Peyer's patch (tissue), 4 donors: ENCODE data around the gene SLC16A1. TPM values are rescaled to one million over a fixed set of nuclear protein-coding genes. Genes with fewer than 3 reads are reported as not detected.

Experiments used
- DNase-seq, 3 donors: peaks; one replicate each; pipeline ENCODE4 v3.0.0-alpha.2; 2017 to 2019
- H3K27ac ChIP-seq, 4 donors: fragments of 200-600 bp; sonication (generic); one replicate each; pipeline ENCODE4 v1.5.1; 2016 to 2019
- H3K27me3 ChIP-seq, 2 donors: fragments of 200-600 bp; sonication (generic); one replicate each; pipeline ENCODE4 v1.5.1; 2019
- H3K36me3 ChIP-seq, 3 donors: fragments of 200-600 bp; sonication (generic); one replicate each; pipeline ENCODE4 v1.5.1; 2016 to 2019
- H3K4me1 ChIP-seq, 4 donors: fragments of 200-600 bp; sonication (generic); one replicate each; pipeline ENCODE4 v1.5.1; 2016 to 2019
- H3K4me3 ChIP-seq, 4 donors: fragments of 200-600 bp; sonication (generic); 1 replicate in 3 of 4; 2 replicates in 1 of 4; pipeline ENCODE4 v1.5.1; 2016 to 2019; ENCODE audit warnings: mild to moderate bottlenecking in 1 of 4
- H3K9me3 ChIP-seq, 4 donors: fragments of 200-600 bp; sonication (generic); one replicate each; pipeline ENCODE4 v1.5.1; 2016 to 2019; ENCODE audit warnings: mild to moderate bottlenecking in 1 of 4
- CTCF ChIP-seq, 6 experiments: fragments of 450-650 bp in 4 of 6; fragments of 200-600 bp in 2 of 6; sonication (generic) in 1 of 6; IDR thresholded peaks; one replicate each; pipeline ENCODE4 v1.5.1; 2017 to 2019; ENCODE audit warnings: antibody characterized with exemption in 6 of 6, mild to moderate bottlenecking in 3 of 6, moderate library complexity in 1 of 6
- POLR2A ChIP-seq, 2 donors: fragments of 450-650 bp; IDR thresholded peaks; one replicate each; pipeline ENCODE4 v1.5.1; 2017; ENCODE audit warnings: antibody characterized with exemption in 2 of 2, mild to moderate bottlenecking in 2 of 2, moderate library complexity in 2 of 2
- total RNA-seq, 4 donors: library from RNA; depleted of rRNA; stranded (reverse); fragments of >200 nt; gene quantifications; one replicate each; pipeline ENCODE4 v1.1.0, GENCODE V29; 2016

SLC16A1 gene
- total RNA-seq, 4 donors from 2014 or later: 2.5 to 33.1 (median 14.0) TPM

GRCh38 chr1:112975336-112975735 is 19.3 kb upstream of the SLC16A1 start:
- Histone ChIP-seq H3K9me3 (no peaks in the 10 kb centered on the region), H3K36me3 (no peaks in the 10 kb centered on the region), H3K4me1 (no peaks in the 10 kb centered on the region), H3K27ac (no peak overlapping the region), H3K27me3 (no peaks in the 10 kb centered on the region), H3K4me3 (no peak overlapping the region)
- DNase-seq: no peak
- TF ChIP-seq CTCF (IDR thresholded peaks at IDR 0.05) (no peak), POLR2A (IDR thresholded peaks at IDR 0.05) (no peak)

GRCh38 chr1:112974646-112975045 is 18.6 kb upstream of the SLC16A1 start:
- no peaks in the 10 kb centered on the region for H3K4me1 ChIP-seq
- no peak overlapping the region for H3K27ac ChIP-seq
- no peaks in the 10 kb centered on the region for H3K9me3 ChIP-seq
- no peak for TF ChIP-seq CTCF (IDR thresholded peaks at IDR 0.05)
- TF ChIP-seq POLR2A (IDR thresholded peaks at IDR 0.05): no peak
- no peak overlapping the region for H3K4me3 ChIP-seq
- H3K36me3 ChIP-seq: no peaks in the 10 kb centered on the region
- no peaks in the 10 kb centered on the region for H3K27me3 ChIP-seq
- no peak for DNase-seq

GRCh38 chr1:112973788-112974187 is 17.8 kb upstream of the SLC16A1 start:
- TF ChIP-seq CTCF (IDR thresholded peaks at IDR 0.05): no peak
- no peak for TF ChIP-seq POLR2A (IDR thresholded peaks at IDR 0.05)
- Histone ChIP-seq H3K36me3 (no peaks in the 10 kb centered on the region), H3K4me3 (no peak overlapping the region), H3K4me1 (no peaks in the 10 kb centered on the region), H3K27ac (no peak overlapping the region), H3K27me3 (no peaks in the 10 kb centered on the region), H3K9me3 (no peaks in the 10 kb centered on the region)
- DNase-seq: no peak

- H3K27ac ChIP-seq: no peak overlapping the region
- DNase-seq: no peak
- H3K27me3 ChIP-seq: no peaks in the 10 kb centered on the region
These were observed 15.0 kb upstream of the SLC16A1 start for GRCh38 chr1:112971006-112971405.

GRCh38 chr1:112964347-112964746 is 8.4 kb upstream of the SLC16A1 start:
- Histone ChIP-seq H3K4me3 (no peak overlapping the region), H3K4me1 (no peaks in the 10 kb centered on the region), H3K27ac (no peak overlapping the region), H3K36me3 (peaks cover 0 to 4% (median 0%) of the 10 kb centered on the region in 3 donors), H3K9me3 (no peaks in the 10 kb centered on the region), H3K27me3 (no peaks in the 10 kb centered on the region)
- TF ChIP-seq POLR2A (IDR thresholded peaks at IDR 0.05) (no peak), CTCF (IDR thresholded peaks at IDR 0.05) (no peak)
- no peak for DNase-seq

More at GRCh38 chr1:112971006-112971405, 15.0 kb upstream of the SLC16A1 start:
- peaks cover 0 to 4% (median 0%) of the 10 kb centered on the region in 3 donors for H3K36me3 ChIP-seq
- no peaks in the 10 kb centered on the region for H3K9me3 ChIP-seq
- no peak for TF ChIP-seq CTCF (IDR thresholded peaks at IDR 0.05)
- TF ChIP-seq POLR2A (IDR thresholded peaks at IDR 0.05): no peak
- H3K4me1 ChIP-seq: no peaks in the 10 kb centered on the region
- H3K4me3 ChIP-seq: no peak overlapping the region

- Histone ChIP-seq H3K36me3 (no peaks in the 10 kb centered on the region), H3K4me1 (peaks cover 0 to 7% (median 0%) of the 10 kb centered on the region in 4 donors), H3K4me3 (no peak overlapping the region), H3K9me3 (no peaks in the 10 kb centered on the region), H3K27ac (no peak overlapping the region), H3K27me3 (no peaks in the 10 kb centered on the region)
- DNase-seq: no peak
- TF ChIP-seq CTCF (IDR thresholded peaks at IDR 0.05): no peak
- TF ChIP-seq POLR2A (IDR thresholded peaks at IDR 0.05): no peak
These were observed 5.1 kb upstream of the SLC16A1 start for GRCh38 chr1:112961072-112961471.
